ENCODE results near the gene ITGB4. TPM values are rescaled to one million over a fixed set of nuclear protein-coding genes. Genes with fewer than 3 reads are reported as not detected.

The ITGB4 gene
- total RNA-seq, 4 donors from 2014 or later, result 36.5 to 57.4 (median 46.6) TPM

DNA sequence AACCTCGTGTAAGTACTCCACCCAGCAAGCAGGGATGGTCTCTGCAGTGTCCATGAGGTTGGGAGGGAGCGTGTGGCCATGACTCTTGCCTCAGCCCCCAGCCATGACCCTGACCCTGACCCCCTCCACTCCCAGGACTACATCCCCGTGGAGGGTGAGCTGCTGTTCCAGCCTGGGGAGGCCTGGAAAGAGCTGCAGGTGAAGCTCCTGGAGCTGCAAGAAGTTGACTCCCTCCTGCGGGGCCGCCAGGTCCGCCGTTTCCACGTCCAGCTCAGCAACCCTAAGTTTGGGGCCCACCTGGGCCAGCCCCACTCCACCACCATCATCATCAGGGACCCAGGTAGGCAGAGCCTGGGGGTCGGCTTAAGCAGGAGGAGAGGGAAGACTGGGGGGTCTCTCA lies 27.4 kb downstream of the ITGB4 start:
- Histone ChIP-seq H3K27me3 (no peaks in the 10 kb centered on the region), H3K4me1 (peaks cover 8 to 36% (median 29%) of the 10 kb centered on the region in 4 donors), H3K27ac (replicated peaks in 1 of 4) (no peak overlapping the region), H3K4me3 (no peak overlapping the region), H3K9me3 (no peaks in the 10 kb centered on the region), H3K36me3 (peaks cover 0 to 58% (median 10%) of the 10 kb centered on the region in 4 donors)
- intact Hi-C loops (cut with DNase I), result no loop called here
- no peak for DNase-seq (ENCODE audit: extremely low spot score)
- 77% methylated on average over 5 of the region's 9 CpGs for WGBS
- TF ChIP-seq EP300 (IDR thresholded peaks at IDR 0.05), result no peak
- TF ChIP-seq, protein P1, sequence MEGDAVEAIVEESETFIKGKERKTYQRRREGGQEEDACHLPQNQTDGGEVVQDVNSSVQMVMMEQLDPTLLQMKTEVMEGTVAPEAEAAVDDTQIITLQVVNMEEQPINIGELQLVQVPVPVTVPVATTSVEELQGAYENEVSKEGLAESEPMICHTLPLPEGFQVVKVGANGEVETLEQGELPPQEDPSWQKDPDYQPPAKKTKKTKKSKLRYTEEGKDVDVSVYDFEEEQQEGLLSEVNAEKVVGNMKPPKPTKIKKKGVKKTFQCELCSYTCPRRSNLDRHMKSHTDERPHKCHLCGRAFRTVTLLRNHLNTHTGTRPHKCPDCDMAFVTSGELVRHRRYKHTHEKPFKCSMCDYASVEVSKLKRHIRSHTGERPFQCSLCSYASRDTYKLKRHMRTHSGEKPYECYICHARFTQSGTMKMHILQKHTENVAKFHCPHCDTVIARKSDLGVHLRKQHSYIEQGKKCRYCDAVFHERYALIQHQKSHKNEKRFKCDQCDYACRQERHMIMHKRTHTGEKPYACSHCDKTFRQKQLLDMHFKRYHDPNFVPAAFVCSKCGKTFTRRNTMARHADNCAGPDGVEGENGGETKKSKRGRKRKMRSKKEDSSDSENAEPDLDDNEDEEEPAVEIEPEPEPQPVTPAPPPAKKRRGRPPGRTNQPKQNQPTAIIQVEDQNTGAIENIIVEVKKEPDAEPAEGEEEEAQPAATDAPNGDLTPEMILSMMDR (IDR thresholded peaks at IDR 0.05), result no peak
- TF ChIP-seq POLR2AphosphoS5 (IDR thresholded peaks at IDR 0.05), result no peak
- TF ChIP-seq POLR2A (IDR thresholded peaks at IDR 0.05; ENCODE audit: low read depth), result no peak

DNA sequence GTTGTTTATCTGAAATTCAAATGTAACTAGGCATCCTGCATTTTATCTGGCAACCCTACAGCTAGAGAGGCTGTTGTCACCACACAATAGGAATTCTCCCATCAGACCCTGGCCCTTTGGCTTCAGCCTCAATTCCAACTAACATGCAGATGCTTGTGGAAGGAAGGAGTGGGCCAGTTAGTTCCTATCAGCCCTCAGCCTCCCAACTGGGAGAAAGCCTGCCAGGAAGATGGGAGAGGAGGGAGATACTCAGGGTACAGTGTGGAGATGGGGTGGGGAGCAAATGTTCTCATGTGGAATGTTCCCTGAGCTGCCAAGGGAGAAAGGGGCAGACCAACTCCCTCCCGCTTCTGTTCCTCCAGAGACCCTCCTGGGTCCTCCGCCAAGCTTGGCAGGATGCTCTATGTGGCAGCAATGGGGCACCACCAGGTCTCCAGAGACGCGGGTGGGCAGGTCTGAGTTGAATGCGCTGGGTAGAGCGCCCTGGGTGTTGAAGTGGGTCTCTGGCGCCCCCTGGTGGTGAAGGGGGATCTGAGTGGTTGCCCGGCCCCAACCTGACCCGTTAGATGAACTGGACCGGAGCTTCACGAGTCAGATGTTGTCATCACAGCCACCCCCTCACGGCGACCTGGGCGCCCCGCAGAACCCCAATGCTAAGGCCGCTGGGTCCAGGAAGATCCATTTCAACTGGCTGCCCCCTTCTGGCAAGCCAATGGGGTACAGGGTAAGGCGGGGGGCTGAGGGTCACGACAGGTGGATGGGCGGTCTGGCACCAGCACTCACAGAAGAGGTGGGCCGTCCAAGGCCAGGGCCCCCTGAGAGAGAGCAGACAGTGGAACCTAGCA lies 28.5 kb downstream of the ITGB4 start:
- TF ChIP-seq POLR2AphosphoS5 (IDR thresholded peaks at IDR 0.05) (peak; percentile 10 to 59), EP300 (IDR thresholded peaks at IDR 0.05) (no peak)
- TF ChIP-seq, protein P1 (IDR thresholded peaks at IDR 0.05), result peak; percentile 88 to 95 (median 91)
- peak; percentile 97 for DNase-seq (ENCODE audit: extremely low spot score)
- Histone ChIP-seq H3K27me3 (no peaks in the 10 kb centered on the region), H3K9me3 (no peaks in the 10 kb centered on the region), H3K27ac (replicated peaks in 1 of 4) (peak overlapping the region in 1 of 4 donors; percentile 28), H3K4me3 (peak overlapping the region in 3 of 4 donors; percentile 1 to 35 (median 21)), H3K36me3 (peaks cover 0 to 61% (median 10%) of the 10 kb centered on the region in 4 donors), H3K4me1 (peaks cover 18 to 46% (median 40%) of the 10 kb centered on the region in 4 donors)
- WGBS, result 26% methylated on average over 17 of the region's 20 CpGs
- intact Hi-C loops (cut with DNase I), result loop anchor here (1.0 to 2.0 kb wide), 2 partner anchors 77 to 117 kb away; no protein-coding TSS in a partner anchor

DNA sequence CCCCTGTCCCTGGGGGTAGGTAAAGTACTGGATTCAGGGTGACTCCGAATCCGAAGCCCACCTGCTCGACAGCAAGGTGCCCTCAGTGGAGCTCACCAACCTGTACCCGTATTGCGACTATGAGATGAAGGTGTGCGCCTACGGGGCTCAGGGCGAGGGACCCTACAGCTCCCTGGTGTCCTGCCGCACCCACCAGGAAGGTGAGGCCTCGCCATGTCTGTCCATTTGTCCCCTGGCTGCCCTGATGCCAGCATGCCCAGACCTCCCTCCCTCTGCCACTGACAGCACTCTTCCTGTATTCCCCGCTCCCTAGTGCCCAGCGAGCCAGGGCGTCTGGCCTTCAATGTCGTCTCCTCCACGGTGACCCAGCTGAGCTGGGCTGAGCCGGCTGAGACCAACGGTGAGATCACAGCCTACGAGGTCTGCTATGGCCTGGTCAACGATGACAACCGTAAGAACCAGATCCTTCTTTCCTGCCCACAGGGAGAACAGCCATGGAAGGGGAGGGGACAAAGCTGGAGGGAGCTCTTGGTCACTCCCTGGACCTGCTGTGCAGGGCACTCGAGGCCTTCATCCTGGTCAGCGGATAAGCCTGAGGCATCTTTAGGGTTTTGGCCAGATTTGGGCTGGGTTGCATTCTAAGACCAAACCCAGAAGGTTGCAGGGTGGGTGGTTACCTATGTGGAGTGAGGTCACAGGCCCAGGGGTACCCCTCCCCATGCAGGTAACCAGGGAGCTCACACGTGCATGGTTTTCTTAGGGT lies 29.6 kb downstream of the ITGB4 start:
- no peak for TF ChIP-seq POLR2AphosphoS5 (IDR thresholded peaks at IDR 0.05)
- TF ChIP-seq EP300 (IDR thresholded peaks at IDR 0.05), result no peak
- no peak for TF ChIP-seq POLR2A (IDR thresholded peaks at IDR 0.05; ENCODE audit: low read depth)
- 70% methylated on average over 1 of the region's 23 CpGs for WGBS
- no peak overlapping the region for H3K4me3 ChIP-seq
- intact Hi-C loops (cut with DNase I), result loop anchor here (1.0 to 2.0 kb wide), 2 partner anchors 78 to 119 kb away; no protein-coding TSS in a partner anchor
- no peak for DNase-seq (ENCODE audit: extremely low spot score)
- H3K27me3 ChIP-seq, result no peaks in the 10 kb centered on the region
- H3K36me3 ChIP-seq, result peaks cover 0 to 70% (median 12%) of the 10 kb centered on the region in 4 donors
- H3K27ac ChIP-seq (replicated peaks in 1 of 4), result no peak overlapping the region
- H3K9me3 ChIP-seq, result no peaks in the 10 kb centered on the region
- peaks cover 18 to 53% (median 46%) of the 10 kb centered on the region in 4 donors for H3K4me1 ChIP-seq

DNA sequence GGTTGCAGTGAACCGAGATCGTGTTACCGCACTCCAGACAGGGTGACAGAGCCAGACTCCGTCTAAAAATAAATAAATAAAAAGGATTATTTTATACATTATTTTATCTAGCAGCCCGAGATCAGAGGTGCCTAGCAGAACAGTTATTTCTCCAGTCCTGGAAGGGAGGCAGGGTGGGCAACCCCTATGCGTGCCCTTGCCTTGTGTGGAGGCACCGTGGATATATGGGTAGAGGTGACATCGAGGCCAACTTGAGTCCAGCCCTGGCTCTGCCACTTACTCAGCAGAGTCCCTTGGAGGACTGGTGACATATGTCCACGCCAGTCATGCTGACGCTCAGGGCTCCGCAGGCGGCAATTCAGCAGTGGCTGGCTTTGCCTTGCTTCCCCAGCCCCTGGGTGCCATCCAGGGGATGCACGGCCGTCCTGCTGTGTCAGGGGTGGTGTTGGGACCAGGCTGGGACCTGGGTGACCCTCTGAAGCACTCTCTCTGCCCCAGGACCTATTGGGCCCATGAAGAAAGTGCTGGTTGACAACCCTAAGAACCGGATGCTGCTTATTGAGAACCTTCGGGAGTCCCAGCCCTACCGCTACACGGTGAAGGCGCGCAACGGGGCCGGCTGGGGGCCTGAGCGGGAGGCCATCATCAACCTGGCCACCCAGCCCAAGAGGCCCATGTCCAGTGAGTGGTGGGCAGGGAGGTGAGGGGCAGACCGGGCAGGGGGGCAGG lies 30.6 kb downstream of the ITGB4 start:
- no peaks in the 10 kb centered on the region for H3K27me3 ChIP-seq
- peaks cover 0 to 75% (median 17%) of the 10 kb centered on the region in 4 donors for H3K36me3 ChIP-seq
- no peaks in the 10 kb centered on the region for H3K9me3 ChIP-seq
- TF ChIP-seq POLR2A (IDR thresholded peaks at IDR 0.05; ENCODE audit: low read depth), result no peak
- TF ChIP-seq, protein P1 (IDR thresholded peaks at IDR 0.05), result no peak
- TF ChIP-seq POLR2AphosphoS5 (IDR thresholded peaks at IDR 0.05), result no peak
- no peak for TF ChIP-seq EP300 (IDR thresholded peaks at IDR 0.05)
- intact Hi-C loops (cut with DNase I), result loop anchor here (2.0 kb wide), 1 partner anchor 79 kb away; no protein-coding TSS in a partner anchor
- no peak overlapping the region for H3K4me3 ChIP-seq
- DNase-seq (ENCODE audit: extremely low spot score), result no peak
- H3K4me1 ChIP-seq, result peaks cover 18 to 55% (median 46%) of the 10 kb centered on the region in 4 donors
- H3K27ac ChIP-seq (replicated peaks in 1 of 4), result no peak overlapping the region
- WGBS, result 84% methylated on average over 24 of the region's 24 CpGs

Measured in esophagus muscularis mucosa (tissue), 4 donors.